ENCODE measurements around the gene GALNT16.

The GALNT16 gene

DNA sequence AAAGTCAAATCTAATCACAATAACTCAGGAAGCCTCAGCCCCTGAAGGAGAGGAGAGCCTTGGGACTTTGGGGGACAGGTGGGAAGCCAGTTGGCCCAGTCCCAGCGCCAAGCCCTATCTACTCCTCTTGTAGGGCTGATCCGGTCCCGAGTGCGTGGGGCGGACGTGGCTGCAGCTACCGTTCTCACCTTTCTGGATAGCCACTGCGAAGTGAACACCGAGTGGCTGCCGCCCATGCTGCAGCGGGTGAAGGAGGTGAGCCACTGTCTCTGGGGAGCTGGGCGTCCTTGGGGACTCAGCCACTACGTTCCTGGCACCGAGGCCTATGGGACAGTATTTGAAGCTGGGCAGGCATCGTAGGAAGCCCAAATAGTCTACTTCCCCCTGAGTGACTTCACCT lies 68.4 kb downstream of the GALNT16 start:
- Histone ChIP-seq H3K4me1 (ENCODE audit: insufficient read depth, low read length, poor library complexity, severe bottlenecking) (no peaks in the 10 kb centered on the region), H2AFZ (ENCODE audit: low read length) (no peak overlapping the region), H4K20me1 (ENCODE audit: insufficient read depth, low read length, poor library complexity, severe bottlenecking) (no peaks in the 10 kb centered on the region), H3K4me3 (ENCODE audit: low read length, poor library complexity, severe bottlenecking) (no peak overlapping the region), H3K9ac (ENCODE audit: low read depth, low read length, poor library complexity, severe bottlenecking) (no peak overlapping the region), H3K4me2 (ENCODE audit: low read depth, low read length, poor library complexity, severe bottlenecking) (no peak overlapping the region), H3K36me3 (ENCODE audit: insufficient read depth, low read length) (no peaks in the 10 kb centered on the region), H3K27me3 (ENCODE audit: insufficient read depth, low read length, poor library complexity, severe bottlenecking) (no peaks in the 10 kb centered on the region), H3K79me2 (ENCODE audit: insufficient read depth, low read length) (no peaks in the 10 kb centered on the region), H3K9me2 (replicated peaks; ENCODE audit: low read depth, low read length) (no peaks in the 10 kb centered on the region), H3K9me3 (ENCODE audit: insufficient read depth, low read depth, low read length) (no peaks in the 10 kb centered on the region), H3F3A (ENCODE audit: low read depth) (no peaks in the 10 kb centered on the region)
- TF ChIP-seq, protein P1, sequence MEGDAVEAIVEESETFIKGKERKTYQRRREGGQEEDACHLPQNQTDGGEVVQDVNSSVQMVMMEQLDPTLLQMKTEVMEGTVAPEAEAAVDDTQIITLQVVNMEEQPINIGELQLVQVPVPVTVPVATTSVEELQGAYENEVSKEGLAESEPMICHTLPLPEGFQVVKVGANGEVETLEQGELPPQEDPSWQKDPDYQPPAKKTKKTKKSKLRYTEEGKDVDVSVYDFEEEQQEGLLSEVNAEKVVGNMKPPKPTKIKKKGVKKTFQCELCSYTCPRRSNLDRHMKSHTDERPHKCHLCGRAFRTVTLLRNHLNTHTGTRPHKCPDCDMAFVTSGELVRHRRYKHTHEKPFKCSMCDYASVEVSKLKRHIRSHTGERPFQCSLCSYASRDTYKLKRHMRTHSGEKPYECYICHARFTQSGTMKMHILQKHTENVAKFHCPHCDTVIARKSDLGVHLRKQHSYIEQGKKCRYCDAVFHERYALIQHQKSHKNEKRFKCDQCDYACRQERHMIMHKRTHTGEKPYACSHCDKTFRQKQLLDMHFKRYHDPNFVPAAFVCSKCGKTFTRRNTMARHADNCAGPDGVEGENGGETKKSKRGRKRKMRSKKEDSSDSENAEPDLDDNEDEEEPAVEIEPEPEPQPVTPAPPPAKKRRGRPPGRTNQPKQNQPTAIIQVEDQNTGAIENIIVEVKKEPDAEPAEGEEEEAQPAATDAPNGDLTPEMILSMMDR (conservative IDR thresholded peaks at IDR 0.05; ENCODE audit: low read length) = no peak
- TF ChIP-seq EZH2phosphoT487 (IDR thresholded peaks at IDR 0.05; ENCODE audit: borderline replicate concordance) = no peak

DNA sequence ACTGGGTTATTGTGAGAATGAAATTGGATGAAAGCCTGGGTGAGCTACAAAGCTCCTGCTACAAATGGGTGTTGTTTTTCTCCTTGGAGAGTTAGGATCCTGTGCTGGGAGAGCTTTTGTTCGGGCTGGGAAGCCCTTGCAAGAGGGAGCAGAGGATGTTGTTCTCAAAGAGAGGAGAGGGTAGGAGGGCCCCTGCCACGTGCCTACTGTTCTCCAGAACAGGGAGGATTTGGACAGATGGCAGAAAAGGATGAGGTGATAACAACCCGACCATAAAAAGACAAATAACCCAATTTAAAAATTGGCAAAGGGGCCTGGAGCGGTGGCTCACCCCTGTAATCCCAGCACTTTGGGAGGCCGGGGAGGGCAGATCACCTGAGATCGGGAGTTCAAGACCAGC lies 68.8 kb downstream of the GALNT16 start:
- H3K36me3 ChIP-seq (ENCODE audit: insufficient read depth, low read length) = no peaks in the 10 kb centered on the region
- H3K4me2 ChIP-seq (ENCODE audit: low read depth, low read length, poor library complexity, severe bottlenecking) = no peak overlapping the region
- no peaks in the 10 kb centered on the region for H3K27me3 ChIP-seq (ENCODE audit: insufficient read depth, low read length, poor library complexity, severe bottlenecking)
- H3K4me1 ChIP-seq (ENCODE audit: insufficient read depth, low read length, poor library complexity, severe bottlenecking) = no peaks in the 10 kb centered on the region
- H2AFZ ChIP-seq (ENCODE audit: low read length) = no peak overlapping the region
- H3F3A ChIP-seq (ENCODE audit: low read depth) = no peaks in the 10 kb centered on the region
- H3K9me2 ChIP-seq (replicated peaks; ENCODE audit: low read depth, low read length) = no peaks in the 10 kb centered on the region
- no peaks in the 10 kb centered on the region for H3K9me3 ChIP-seq (ENCODE audit: insufficient read depth, low read depth, low read length)
- no peak for TF ChIP-seq EZH2phosphoT487 (IDR thresholded peaks at IDR 0.05; ENCODE audit: borderline replicate concordance)
- TF ChIP-seq, protein P1 (conservative IDR thresholded peaks at IDR 0.05; ENCODE audit: low read length) = no peak
- no peaks in the 10 kb centered on the region for H4K20me1 ChIP-seq (ENCODE audit: insufficient read depth, low read length, poor library complexity, severe bottlenecking)
- H3K79me2 ChIP-seq (ENCODE audit: insufficient read depth, low read length) = no peaks in the 10 kb centered on the region
- H3K9ac ChIP-seq (ENCODE audit: low read depth, low read length, poor library complexity, severe bottlenecking) = no peak overlapping the region
- H3K4me3 ChIP-seq (ENCODE audit: low read length, poor library complexity, severe bottlenecking) = no peak overlapping the region

DNA sequence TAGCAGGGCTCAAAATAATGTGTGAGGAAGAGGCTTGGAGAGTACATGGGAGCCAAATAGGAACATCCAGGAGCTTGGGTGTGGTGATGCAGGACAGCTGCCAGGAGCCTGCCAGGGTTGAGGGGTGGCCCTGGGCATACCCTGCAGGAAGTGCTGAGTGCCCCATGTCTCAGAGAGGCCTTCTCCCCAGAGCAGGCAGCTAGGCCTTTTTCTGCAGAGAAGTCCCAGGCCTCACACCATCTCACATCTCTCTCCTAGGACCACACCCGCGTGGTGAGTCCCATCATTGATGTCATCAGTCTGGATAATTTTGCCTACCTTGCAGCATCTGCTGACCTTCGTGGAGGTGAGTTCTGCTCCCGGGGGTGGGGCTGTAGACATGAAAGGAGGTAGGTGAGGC lies 71.2 kb downstream of the GALNT16 start:
- Histone ChIP-seq H3F3A (ENCODE audit: low read depth) (no peaks in the 10 kb centered on the region), H3K4me1 (ENCODE audit: insufficient read depth, low read length, poor library complexity, severe bottlenecking) (no peaks in the 10 kb centered on the region), H3K4me3 (ENCODE audit: low read length, poor library complexity, severe bottlenecking) (no peak overlapping the region), H3K9me3 (ENCODE audit: insufficient read depth, low read depth, low read length) (no peaks in the 10 kb centered on the region), H2AFZ (ENCODE audit: low read length) (no peak overlapping the region), H3K27me3 (ENCODE audit: insufficient read depth, low read length, poor library complexity, severe bottlenecking) (no peaks in the 10 kb centered on the region), H3K4me2 (ENCODE audit: low read depth, low read length, poor library complexity, severe bottlenecking) (no peak overlapping the region), H3K36me3 (ENCODE audit: insufficient read depth, low read length) (no peaks in the 10 kb centered on the region), H4K20me1 (ENCODE audit: insufficient read depth, low read length, poor library complexity, severe bottlenecking) (no peaks in the 10 kb centered on the region), H3K79me2 (ENCODE audit: insufficient read depth, low read length) (no peaks in the 10 kb centered on the region), H3K9me2 (replicated peaks; ENCODE audit: low read depth, low read length) (no peaks in the 10 kb centered on the region), H3K9ac (ENCODE audit: low read depth, low read length, poor library complexity, severe bottlenecking) (no peak overlapping the region)
- TF ChIP-seq, protein P1 (conservative IDR thresholded peaks at IDR 0.05; ENCODE audit: low read length) = no peak
- TF ChIP-seq EZH2phosphoT487 (IDR thresholded peaks at IDR 0.05; ENCODE audit: borderline replicate concordance) = no peak

Data from Loucy (cell line).